Measurements from ENCODE around the gene ATOH7.
"Not testable (repeated sequence)": the region's sequence is repeated elsewhere in the genome, so short reads cannot be mapped to it uniquely, and the experiment has no call there.

GRCh38 chr10:68246397-68246796 lies 14.5 kb upstream of the ATOH7 start:
- TF ChIP-seq, protein P1, sequence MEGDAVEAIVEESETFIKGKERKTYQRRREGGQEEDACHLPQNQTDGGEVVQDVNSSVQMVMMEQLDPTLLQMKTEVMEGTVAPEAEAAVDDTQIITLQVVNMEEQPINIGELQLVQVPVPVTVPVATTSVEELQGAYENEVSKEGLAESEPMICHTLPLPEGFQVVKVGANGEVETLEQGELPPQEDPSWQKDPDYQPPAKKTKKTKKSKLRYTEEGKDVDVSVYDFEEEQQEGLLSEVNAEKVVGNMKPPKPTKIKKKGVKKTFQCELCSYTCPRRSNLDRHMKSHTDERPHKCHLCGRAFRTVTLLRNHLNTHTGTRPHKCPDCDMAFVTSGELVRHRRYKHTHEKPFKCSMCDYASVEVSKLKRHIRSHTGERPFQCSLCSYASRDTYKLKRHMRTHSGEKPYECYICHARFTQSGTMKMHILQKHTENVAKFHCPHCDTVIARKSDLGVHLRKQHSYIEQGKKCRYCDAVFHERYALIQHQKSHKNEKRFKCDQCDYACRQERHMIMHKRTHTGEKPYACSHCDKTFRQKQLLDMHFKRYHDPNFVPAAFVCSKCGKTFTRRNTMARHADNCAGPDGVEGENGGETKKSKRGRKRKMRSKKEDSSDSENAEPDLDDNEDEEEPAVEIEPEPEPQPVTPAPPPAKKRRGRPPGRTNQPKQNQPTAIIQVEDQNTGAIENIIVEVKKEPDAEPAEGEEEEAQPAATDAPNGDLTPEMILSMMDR (conservative IDR thresholded peaks at IDR 0.05), result not testable (repeated sequence)
- TF ChIP-seq ZFX (IDR thresholded peaks at IDR 0.05), result not testable (repeated sequence)

Data from C4-2B (cell line).